OCI-LY1 (cell line): ENCODE data around the gene ALDH3A2.

Experiments used
- CTCF ChIP-seq: fragments of 200-600 bp; sonication (generic), shearing (Covaris generic); IDR thresholded peaks from 2 replicates; pipeline ENCODE4 v1.5.1; 2017; ENCODE audit warnings: mild to moderate bottlenecking, antibody characterized with exemption, low read length, moderate library complexity, mixed read lengths
- EZH2 ChIP-seq: fragments of 200-600 bp; sonication (generic), shearing (Covaris generic); IDR thresholded peaks from 2 replicates; pipeline ENCODE4 v1.8.0; 2017; ENCODE audit warnings: borderline replicate concordance, mixed run types, mild to moderate bottlenecking, antibody characterized with exemption, low read length, moderate library complexity, mixed read lengths

GRCh38 chr17:19720210-19720475, 71.6 kb downstream of the ALDH3A2 start:
- TF ChIP-seq CTCF (no peak), EZH2 (no peak)
